H1 (cell line): ENCODE data around the gene ZNF532. TPM values are rescaled to one million over a fixed set of nuclear protein-coding genes. Genes with fewer than 3 reads are reported as not detected.

ENCODE experiments used
- CTCF ChIA-PET: fragments of 300-600 bp; sonication (Branson Sonifier 250); formaldehyde crosslinking; loops from one replicate; lab custom pipeline; 2021; ENCODE audit not compliant: partially characterized antibody; lab: Charles Lee
- POLR2A ChIA-PET: fragments of 300-600 bp; sonication (Branson Sonifier 250); formaldehyde crosslinking; loops from one replicate; lab custom pipeline; 2021; ENCODE audit warnings: inconsistent platforms; ENCODE audit not compliant: partially characterized antibody; lab: Charles Lee
- DNase-seq, 2 experiments: peaks; one replicate each; pipeline versions ENCODE4 v3.0.0 to v3.0.0-alpha.2; 2010 to 2022; ENCODE audit warnings: low spot score in 2 of 2, low read depth in 1 of 2, mixed read lengths in 1 of 2
- FAIRE-seq: peaks from 2 replicates; lab custom pipeline; 2011; peaks lifted over from hg19 to GRCh38; lab: Jason Lieb, UNC
- H2AFZ ChIP-seq: 2 replicates; pipeline ENCODE4 v1.8.1; 2012; ENCODE audit warnings: low read length, inconsistent platforms
- H2AK5ac ChIP-seq: 2 replicates; pipeline ENCODE4 v1.6.1; 2013; ENCODE audit warnings: low read depth, low read length
- H2BK120ac ChIP-seq: replicated peaks from 2 replicates; pipeline ENCODE3; 2013; ENCODE audit warnings: low read depth, low read length, inconsistent platforms
- H2BK12ac ChIP-seq: 2 replicates; pipeline ENCODE4 v1.6.1; 2013; ENCODE audit warnings: low read depth, low read length
- H2BK15ac ChIP-seq: 2 replicates; pipeline ENCODE4 v1.6.1; 2013; ENCODE audit warnings: low read length
- H2BK20ac ChIP-seq: 2 replicates; pipeline ENCODE4 v1.6.1; 2013; ENCODE audit warnings: low read length
- H2BK5ac ChIP-seq: 2 replicates; pipeline ENCODE4 v1.6.1; 2013; ENCODE audit warnings: low read depth, low read length
- H3K14ac ChIP-seq: 2 replicates; pipeline ENCODE4 v1.6.1; 2013; ENCODE audit warnings: inconsistent platforms; ENCODE audit not compliant: insufficient read length
- H3K18ac ChIP-seq: 2 replicates; pipeline ENCODE4 v1.6.1; 2013; ENCODE audit warnings: low read length; ENCODE audit errors: extremely low read depth
- H3K23ac ChIP-seq: 2 replicates; pipeline ENCODE4 v1.6.1; 2013; ENCODE audit warnings: inconsistent platforms; ENCODE audit not compliant: insufficient read length
- H3K23me2 ChIP-seq: 2 replicates; pipeline ENCODE4 v1.6.1; 2013; ENCODE audit warnings: low read depth, low read length
- H3K27ac ChIP-seq: 2 replicates; pipeline ENCODE4 v1.6.1; 2011; ENCODE audit warnings: low read depth, low read length, inconsistent platforms
- H3K27me3 ChIP-seq, 4 experiments: replicated peaks in 1 of 4; 1 replicate in 1 of 4; 2 replicates in 3 of 4; pipeline versions ENCODE4 v1.6.1 to v1.8.1; 2011 to 2013; ENCODE audit warnings: low read length in 3 of 4, mild to moderate bottlenecking in 3 of 4, inconsistent platforms in 2 of 4, mixed read lengths in 2 of 4, moderate library complexity in 1 of 4; ENCODE audit not compliant: control insufficient read depth in 3 of 4, insufficient read depth in 3 of 4; ENCODE audit errors: extremely low read depth in 1 of 4
- H3K36me3 ChIP-seq, 4 experiments: 2 replicates each; pipeline versions ENCODE4 v1.6.1 to v1.8.1; 2011 to 2013; ENCODE audit warnings: mild to moderate bottlenecking in 4 of 4, low read length in 3 of 4, moderate library complexity in 2 of 4, control low read depth in 1 of 4, inconsistent platforms in 1 of 4; ENCODE audit not compliant: insufficient read depth in 4 of 4, control insufficient read depth in 2 of 4
- H3K4ac ChIP-seq: replicated peaks from 2 replicates; pipeline ENCODE3; 2013; ENCODE audit warnings: low read length, low read depth, mixed read lengths, inconsistent platforms; ENCODE audit not compliant: insufficient read length
- H3K4me1 ChIP-seq, 4 experiments: replicated peaks in 1 of 4; 1 replicate in 1 of 4; 2 replicates in 3 of 4; pipeline versions ENCODE4 v1.6.1 to v1.8.1; 2011 to 2013; ENCODE audit warnings: low read length in 3 of 4, inconsistent platforms in 2 of 4, mixed read lengths in 1 of 4; ENCODE audit not compliant: insufficient read depth in 4 of 4, control insufficient read depth in 3 of 4
- H3K4me2 ChIP-seq, 2 experiments: 2 replicates each; pipeline versions ENCODE4 v1.6.1 to v1.8.1; 2011 to 2013; ENCODE audit warnings: low read depth in 2 of 2, low read length in 2 of 2, control low read depth in 1 of 2, inconsistent platforms in 1 of 2, mild to moderate bottlenecking in 1 of 2; ENCODE audit not compliant: insufficient read depth in 1 of 2
- H3K4me3 ChIP-seq, 4 experiments: fragments of 200-600, 300-600 bp in 1 of 4; sonication (generic), shearing (Covaris generic), sonication (Bioruptor Twin) in 1 of 4; 2 replicates each; pipeline versions ENCODE4 v1.5.1 to v1.8.1; 2011 to 2016; ENCODE audit warnings: low read length in 4 of 4, low read depth in 3 of 4, control low read depth in 2 of 4, inconsistent platforms in 2 of 4, mild to moderate bottlenecking in 2 of 4, mixed read lengths in 1 of 4, moderate library complexity in 1 of 4; ENCODE audit not compliant: insufficient read depth in 2 of 4; ENCODE audit errors: extremely low read depth in 1 of 4
- H3K56ac ChIP-seq: replicated peaks from 2 replicates; pipeline ENCODE3; 2013; ENCODE audit warnings: low read depth, mild to moderate bottlenecking, mixed read lengths, low read length, inconsistent platforms; ENCODE audit not compliant: insufficient read length
- H3K79me1 ChIP-seq: 2 replicates; pipeline ENCODE4 v1.6.1; 2013; ENCODE audit warnings: low read depth, low read length, control low read depth
- H3K79me2 ChIP-seq, 2 experiments: 2 replicates each; pipeline versions ENCODE4 v1.6.1 to v1.8.1; 2012 to 2013; ENCODE audit warnings: low read length in 2 of 2, mild to moderate bottlenecking in 2 of 2, inconsistent platforms in 1 of 2; ENCODE audit not compliant: insufficient read depth in 2 of 2, control insufficient read depth in 1 of 2
- H3K9ac ChIP-seq, 4 experiments: replicated peaks in 1 of 4; 1 replicate in 1 of 4; 2 replicates in 3 of 4; pipeline versions ENCODE4 v1.6.1 to v1.8.1; 2011 to 2013; ENCODE audit warnings: low read depth in 3 of 4, low read length in 3 of 4, control low read depth in 2 of 4, mild to moderate bottlenecking in 2 of 4, moderate library complexity in 2 of 4, inconsistent platforms in 1 of 4; ENCODE audit errors: extremely low read depth in 1 of 4
- H3K9me3 ChIP-seq, 2 experiments: 2 replicates each; pipeline versions ENCODE4 v1.6.1 to v1.8.1; 2012 to 2013; ENCODE audit warnings: mild to moderate bottlenecking in 2 of 2, moderate library complexity in 2 of 2, control low read depth in 1 of 2, inconsistent platforms in 1 of 2, low read depth in 1 of 2, low read length in 1 of 2, mixed read lengths in 1 of 2; ENCODE audit not compliant: insufficient read depth in 2 of 2
- H4K20me1 ChIP-seq, 2 experiments: replicated peaks in 1 of 2; 2 replicates each; pipeline versions ENCODE3 to v1.8.1; 2011 to 2013; ENCODE audit warnings: inconsistent platforms in 2 of 2, low read length in 2 of 2, mild to moderate bottlenecking in 1 of 2; ENCODE audit not compliant: insufficient read depth in 2 of 2, control insufficient read depth in 1 of 2
- H4K5ac ChIP-seq: 2 replicates; pipeline ENCODE4 v1.6.1; 2013; ENCODE audit warnings: low read length, low read depth, mixed read lengths, inconsistent platforms; ENCODE audit not compliant: insufficient read length
- H4K8ac ChIP-seq: 2 replicates; pipeline ENCODE4 v1.8.0; 2013; ENCODE audit warnings: mild to moderate bottlenecking, moderate library complexity, low read length, inconsistent platforms; ENCODE audit not compliant: insufficient read depth; ENCODE audit errors: extremely low read depth
- H4K91ac ChIP-seq: replicated peaks from 2 replicates; pipeline ENCODE3; 2013; ENCODE audit warnings: low read length, mixed read lengths, inconsistent platforms; ENCODE audit not compliant: insufficient read length
- BACH1 ChIP-seq: IDR thresholded peaks from 2 replicates; pipeline ENCODE4 v1.6.1; 2012; ENCODE audit warnings: low read length, improper control_type of control experiment
- CEBPB ChIP-seq: IDR thresholded peaks from 2 replicates; pipeline ENCODE4 v1.6.1; 2012; ENCODE audit warnings: low read depth, low read length
- CREB1 ChIP-seq: IDR thresholded peaks from 2 replicates; pipeline ENCODE4 v1.6.1; 2012; ENCODE audit warnings: inconsistent platforms
- HDAC6 ChIP-seq: IDR thresholded peaks from one replicate; pipeline ENCODE4 v1.7.1; 2012; ENCODE audit warnings: low read depth, mild to moderate bottlenecking, inconsistent platforms, low read length, moderate library complexity
- JUN ChIP-seq: IDR thresholded peaks from 2 replicates; pipeline ENCODE4 v1.6.1; 2011; ENCODE audit warnings: low read depth, mild to moderate bottlenecking, improper control_type of control experiment, low read length
- SP1 ChIP-seq: IDR thresholded peaks from 2 replicates; pipeline ENCODE4 v1.6.1; 2011; ENCODE audit warnings: low read depth, low read length
- WGBS, 2 experiments: shearing (Covaris generic) in 1 of 2; methylation state at CpG; one replicate each; pipeline versions ENCODE4 v1.1.6 to v1.1.7; 2013 to 2015; ENCODE audit warnings: low lambda C conversion rate in 2 of 2, mixed read lengths in 2 of 2, inconsistent platforms in 1 of 2, low coverage in 1 of 2, missing lambda C conversion rate in 1 of 2; ENCODE audit not compliant: insufficient replicate concordance in 2 of 2, insufficient coverage in 1 of 2, insufficient read length in 1 of 2; ENCODE audit errors: extremely low coverage in 1 of 2, missing lambda C conversion rate in 1 of 2; 5-methylcytosine and 5-hydroxymethylcytosine counted together
- polyA plus RNA-seq, 7 experiments: library from polyadenylated mRNA; depleted of rRNA in 3 of 7; stranded (reverse) in 5 of 7; unstranded in 2 of 7; fragments of >200 nt in 5 of 7; fragments of 200-250 nt in 2 of 7; gene quantifications; 1 replicate in 5 of 7; 2 replicates in 1 of 7; 4 replicates in 1 of 7; pipeline versions ENCODE4 v1.2.1 to v1.2.3, GENCODE V29; 2011 to 2013; ENCODE audit warnings: missing spikeins in 2 of 7, mixed read lengths in 2 of 7
- total RNA-seq: library from RNA; stranded (reverse); fragmentation: NEBNext Ultra II Directional; extraction: Animal tissue kit (Norgen Biotek cat#: 25700); gene quantifications from 2 replicates; pipeline ENCODE4 v1.2.1, GENCODE V29; 2021

The ZNF532 gene
- total and polyA plus RNA-seq, 2 of the 8 experiments (the other 6 are each of a cell fraction or from before 2014, with no cell fraction given) = 143 to 240 TPM

DNA sequence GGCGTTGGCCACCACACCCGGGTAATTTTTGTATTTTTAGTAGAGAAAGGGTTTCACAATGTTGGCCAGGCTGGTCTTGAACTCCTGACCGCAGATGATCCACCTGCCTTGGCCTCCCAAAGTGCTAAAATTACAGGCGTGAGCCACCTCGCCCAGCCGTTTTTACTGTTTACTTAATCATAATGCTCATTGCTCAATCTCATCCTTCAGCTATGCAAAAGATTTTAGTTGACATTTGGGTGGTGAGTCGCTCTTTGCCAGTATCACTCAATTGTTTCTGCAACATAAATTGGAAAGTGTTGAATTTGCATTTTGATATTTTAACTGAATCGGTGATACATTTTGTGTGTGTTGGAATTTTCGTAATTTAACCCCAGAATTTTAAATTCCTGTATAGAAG lies 7.8 kb upstream of the ZNF532 start:
- TF ChIP-seq HDAC6 (no peak), JUN (no peak), CREB1 (no peak), BACH1 (no peak), CEBPB (no peak), SP1 (no peak)
- ChIA-PET POLR2A (interaction anchor here (12.2 to 29.3 kb wide), 2 partner anchors 7 to 24 kb away, joined by 289 to 622 read pairs; partner anchors contain the start of gene ZNF532), CTCF (interaction anchor here (0.9 kb wide), 1 partner anchor 58 kb away, joined by 3 read pairs; no protein-coding TSS in a partner anchor)
- H4K91ac ChIP-seq = no peak overlapping the region
- H2AK5ac ChIP-seq = no peak overlapping the region
- H3K27me3 ChIP-seq = no peaks in the 10 kb centered on the region
- no peak overlapping the region for H3K23ac ChIP-seq
- H3K56ac ChIP-seq = no peak overlapping the region
- DNase-seq (no peak), FAIRE-seq (no peak)
- H3K4ac ChIP-seq = no peak overlapping the region
- H3K4me1 ChIP-seq = peaks cover 11 to 24% (median 19%) of the 10 kb centered on the region in 4 experiments; a peak in 6 of 7 replicates
- H4K5ac ChIP-seq = no peak overlapping the region
- no peak overlapping the region for H3K9ac ChIP-seq
- H4K8ac ChIP-seq = no peak overlapping the region
- H3K36me3 ChIP-seq = no peaks in the 10 kb centered on the region
- H3K23me2 ChIP-seq = no peaks in the 10 kb centered on the region; the same call in 1 of the 2 replicates
- H2BK20ac ChIP-seq = no peak overlapping the region
- H2BK120ac ChIP-seq = no peak overlapping the region
- WGBS, 2 experiments = 95% methylated on average over 9 of the region's 9 CpGs; no CpG with 5 or more reads in 1 of the 2 experiments
- no peak overlapping the region for H2BK15ac ChIP-seq
- H3K79me1 ChIP-seq = no peaks in the 10 kb centered on the region
- H3K79me2 ChIP-seq = 0 out of 4 replicates have a peak, but pooled peaks cover 0 to 1% of the 10 kb centered on the region in 2 experiments
- no peak overlapping the region for H3K27ac ChIP-seq
- no peaks in the 10 kb centered on the region for H4K20me1 ChIP-seq
- H2AFZ ChIP-seq = no peak overlapping the region
- no peak overlapping the region for H3K4me3 ChIP-seq
- no peak overlapping the region for H3K14ac ChIP-seq
- H3K9me3 ChIP-seq = no peaks in the 10 kb centered on the region
- no peak overlapping the region for H2BK5ac ChIP-seq
- H3K18ac ChIP-seq = no peak overlapping the region
- H3K4me2 ChIP-seq = no peak overlapping the region
- no peak overlapping the region for H2BK12ac ChIP-seq
